Neural cell (in vitro differentiated cells): ENCODE data around the gene KRTAP10-3. TPM values are rescaled to one million over a fixed set of nuclear protein-coding genes. Genes with fewer than 3 reads are reported as not detected.

Experiments
- H2AFZ ChIP-seq: fragments of 200-600, 300-800 bp; sonication (generic), shearing (Covaris generic); 2 replicates; pipeline ENCODE4 v1.6.0; 2014; ENCODE audit warnings: low read depth, mild to moderate bottlenecking, antibody characterized with exemption, low read length, moderate library complexity
- H3F3A ChIP-seq: fragments of 200-600 bp; shearing (Covaris generic); 2 replicates; pipeline ENCODE4 v1.6.1; 2016; ENCODE audit warnings: mild to moderate bottlenecking, moderate library complexity, mixed read lengths, antibody characterized with exemption, low read length; ENCODE audit not compliant: insufficient read depth, poor library complexity, severe bottlenecking
- H3K27ac ChIP-seq: fragments of 200-600, 300-800 bp; sonication (generic), shearing (Covaris generic); 2 replicates; pipeline ENCODE4 v1.5.1; 2014; ENCODE audit warnings: mild to moderate bottlenecking, low read length, moderate library complexity
- H3K27me3 ChIP-seq: fragments of 300-800, 200-600 bp; sonication (generic), shearing (Covaris generic); 2 replicates; pipeline ENCODE4 v1.6.0; 2014; ENCODE audit warnings: mild to moderate bottlenecking, low read depth, low read length, moderate library complexity; ENCODE audit not compliant: insufficient read depth
- H3K36me3 ChIP-seq: fragments of 300-800, 200-600 bp; sonication (generic), shearing (Covaris generic); 2 replicates; pipeline ENCODE4 v1.5.1; 2014; ENCODE audit warnings: mild to moderate bottlenecking, antibody characterized with exemption, low read length, moderate library complexity; ENCODE audit not compliant: insufficient read depth
- H3K4me2 ChIP-seq: fragments of 300-800, 200-600 bp; sonication (generic), shearing (Covaris generic); 2 replicates; pipeline ENCODE4 v1.6.0; 2014; ENCODE audit warnings: mild to moderate bottlenecking, low read length
- H3K4me3 ChIP-seq: fragments of 300-800, 200-600 bp; sonication (generic), shearing (Covaris generic); 2 replicates; pipeline ENCODE4 v1.5.1; 2014; ENCODE audit warnings: mild to moderate bottlenecking, low read length, moderate library complexity
- H3K79me2 ChIP-seq: fragments of 200-600 bp; shearing (Covaris generic); replicated peaks from 2 replicates; pipeline ENCODE4 v1.6.0; 2014; ENCODE audit warnings: mild to moderate bottlenecking, low read length, moderate library complexity; ENCODE audit not compliant: insufficient read depth
- H3K9ac ChIP-seq: fragments of 300-800, 200-600 bp; sonication (generic), shearing (Covaris generic); 2 replicates; pipeline ENCODE4 v1.6.1; 2016; ENCODE audit warnings: mild to moderate bottlenecking, low read length, mixed read lengths
- H3K9me2 ChIP-seq: fragments of 200-600 bp; shearing (Covaris generic); 2 replicates; pipeline ENCODE4 v1.6.1; 2016; ENCODE audit warnings: mild to moderate bottlenecking, low read length, mixed read lengths; ENCODE audit not compliant: insufficient read depth
- H3K9me3 ChIP-seq: fragments of 200-600, 300-800 bp; sonication (generic), shearing (Covaris generic); 2 replicates; pipeline ENCODE4 v1.6.1; 2016; ENCODE audit warnings: mild to moderate bottlenecking, mixed run types, low read length, moderate library complexity, mixed read lengths
- H4K20me1 ChIP-seq: fragments of 200-600 bp; shearing (Covaris generic); 2 replicates; pipeline ENCODE4 v1.6.1; 2016; ENCODE audit warnings: mild to moderate bottlenecking, mixed run types; ENCODE audit not compliant: insufficient read depth
- CTCF ChIP-seq: fragments of 450-650 bp; IDR thresholded peaks from 2 replicates; pipeline ENCODE4 v1.5.1; 2014; ENCODE audit warnings: antibody characterized with exemption, mild to moderate bottlenecking, moderate library complexity; ENCODE audit not compliant: poor library complexity, severe bottlenecking
- EP300 ChIP-seq: fragments of 450-650 bp; conservative IDR thresholded peaks from 2 replicates; pipeline ENCODE4 v1.6.1; 2014; ENCODE audit warnings: antibody characterized with exemption, mild to moderate bottlenecking, moderate library complexity; ENCODE audit not compliant: poor library complexity, severe bottlenecking
- EZH2 ChIP-seq: fragments of 200-600, 300-800 bp; shearing (Covaris generic), sonication (generic); IDR thresholded peaks from 2 replicates; pipeline ENCODE4 v1.6.1; 2014; ENCODE audit warnings: antibody characterized with exemption, low read length, borderline replicate concordance, mild to moderate bottlenecking; ENCODE audit not compliant: insufficient read depth, poor library complexity, severe bottlenecking
- MXI1 ChIP-seq: fragments of 450-650 bp; conservative IDR thresholded peaks from 2 replicates; pipeline ENCODE4 v1.6.1; 2014; ENCODE audit warnings: antibody characterized with exemption, mild to moderate bottlenecking; ENCODE audit not compliant: poor library complexity, severe bottlenecking
- POLR2AphosphoS5 ChIP-seq: IDR thresholded peaks from 2 replicates; pipeline ENCODE4 v1.6.1; 2012
- RAD21 ChIP-seq: fragments of 450-650 bp; conservative IDR thresholded peaks from 2 replicates; pipeline ENCODE4 v1.6.1; 2014; ENCODE audit warnings: antibody characterized with exemption, mild to moderate bottlenecking, moderate library complexity
- REST ChIP-seq: IDR thresholded peaks from 2 replicates; pipeline ENCODE4 v1.6.1; 2012; ENCODE audit warnings: borderline replicate concordance
- SMC3 ChIP-seq: fragments of 450-650 bp; conservative IDR thresholded peaks from 2 replicates; pipeline ENCODE4 v1.6.1; 2014; ENCODE audit warnings: antibody characterized with exemption, mild to moderate bottlenecking, moderate library complexity; ENCODE audit not compliant: poor library complexity
- TAF1 ChIP-seq: IDR thresholded peaks from 2 replicates; pipeline ENCODE4 v1.6.1; 2012; ENCODE audit warnings: low read depth
- polyA plus RNA-seq: library from polyadenylated mRNA; depleted of rRNA; stranded (reverse); fragments of >200 nt; gene quantifications from 2 replicates; pipeline ENCODE4 v1.2.3, GENCODE V29; 2014

The KRTAP10-3 gene
- polyA plus RNA-seq, 1 donor from 2014 or later = not detected

DNA sequence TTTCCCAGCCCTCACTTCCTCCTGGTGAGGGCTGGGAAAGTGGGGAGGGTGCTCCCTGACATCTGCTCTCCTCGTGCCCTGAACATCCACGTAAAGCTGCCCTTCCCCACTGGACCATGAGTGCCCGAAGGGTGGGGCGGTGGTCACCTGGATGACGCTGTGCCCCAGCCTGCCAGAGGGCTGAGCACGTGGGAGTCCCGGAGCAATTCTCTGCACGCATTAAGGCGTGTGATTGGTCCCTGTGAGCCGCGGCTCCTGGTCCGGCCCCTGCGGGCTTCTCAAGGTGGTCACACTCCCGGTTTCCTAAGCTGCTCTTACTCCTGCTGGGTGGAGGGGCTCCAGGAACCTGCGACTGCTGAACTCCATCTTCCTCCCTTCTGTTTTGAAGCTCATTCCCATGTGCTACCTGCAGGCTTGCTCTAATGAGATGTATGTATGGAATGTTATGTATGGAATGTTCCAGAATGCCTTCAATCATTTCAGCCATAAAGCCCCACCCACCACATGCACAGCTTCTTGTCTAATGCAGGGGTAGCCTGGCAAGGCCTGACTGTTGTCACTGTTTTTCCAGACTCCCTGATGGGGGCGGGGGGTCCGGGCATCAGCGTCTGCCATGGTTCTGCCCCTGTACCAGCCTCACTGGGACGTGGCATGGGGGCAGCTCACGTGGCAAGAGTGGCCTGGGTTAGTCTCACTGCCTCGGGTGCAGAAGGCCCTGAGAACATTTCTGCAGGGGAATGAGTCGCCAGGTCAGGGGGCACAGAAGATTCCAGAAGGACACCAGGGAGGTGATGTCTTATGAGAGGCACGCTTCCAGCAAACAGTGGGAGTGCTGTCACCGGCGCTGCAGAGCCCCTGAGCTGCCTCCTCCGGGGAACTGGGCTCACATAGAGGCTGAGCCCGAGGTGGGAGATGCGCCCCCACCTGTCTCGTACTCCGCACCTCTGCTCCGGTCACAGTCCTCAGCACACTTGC, 38.0 kb downstream of the KRTAP10-3 start:
- Histone ChIP-seq H3F3A (no peaks in the 10 kb centered on the region), H3K9ac (no peak overlapping the region), H3K27ac (no peak overlapping the region), H3K4me3 (no peak overlapping the region), H3K9me2 (no peaks in the 10 kb centered on the region), H3K9me3 (peaks cover 3% of the 10 kb centered on the region), H3K79me2 (no peaks in the 10 kb centered on the region), H4K20me1 (no peaks in the 10 kb centered on the region), H3K27me3 (no peaks in the 10 kb centered on the region), H3K36me3 (no peaks in the 10 kb centered on the region), H2AFZ (no peak overlapping the region), H3K4me2 (no peak overlapping the region)
- TF ChIP-seq EZH2 = no peak
- no peak for TF ChIP-seq CTCF
- no peak for TF ChIP-seq SMC3
- no peak for TF ChIP-seq MXI1
- no peak for TF ChIP-seq RAD21
- TF ChIP-seq TAF1 = no peak
- no peak for TF ChIP-seq POLR2AphosphoS5
- TF ChIP-seq REST = no peak
- TF ChIP-seq EP300 = no peak

GRCh38 chr21:44519346-44520325, 39.0 kb downstream of the KRTAP10-3 start:
- no peaks in the 10 kb centered on the region for H3K9me2 ChIP-seq
- TF ChIP-seq EP300 = no peak
- no peak for TF ChIP-seq RAD21
- no peak for TF ChIP-seq REST
- TF ChIP-seq TAF1 = no peak
- no peak for TF ChIP-seq SMC3
- no peak for TF ChIP-seq POLR2AphosphoS5
- no peak for TF ChIP-seq MXI1
- TF ChIP-seq CTCF = no peak
- no peak for TF ChIP-seq EZH2
- H3F3A ChIP-seq = no peaks in the 10 kb centered on the region
- no peaks in the 10 kb centered on the region for H3K79me2 ChIP-seq
- no peaks in the 10 kb centered on the region for H3K36me3 ChIP-seq
- H3K9me3 ChIP-seq = peaks cover 3% of the 10 kb centered on the region
- no peaks in the 10 kb centered on the region for H3K27me3 ChIP-seq
- no peak overlapping the region for H2AFZ ChIP-seq
- no peak overlapping the region for H3K9ac ChIP-seq
- H3K4me3 ChIP-seq = no peak overlapping the region
- no peaks in the 10 kb centered on the region for H4K20me1 ChIP-seq
- H3K4me2 ChIP-seq = no peak overlapping the region
- no peak overlapping the region for H3K27ac ChIP-seq
